Measurements from ENCODE around the gene GFI1. TPM values are rescaled to one million over a fixed set of nuclear protein-coding genes. Genes with fewer than 3 reads are reported as not detected.

GFI1 gene
- total and polyA plus RNA-seq, 2 of the 8 experiments (the other 6 are each of a cell fraction or from before 2014, with no cell fraction given): 0.08 to 0.17 TPM

DNA sequence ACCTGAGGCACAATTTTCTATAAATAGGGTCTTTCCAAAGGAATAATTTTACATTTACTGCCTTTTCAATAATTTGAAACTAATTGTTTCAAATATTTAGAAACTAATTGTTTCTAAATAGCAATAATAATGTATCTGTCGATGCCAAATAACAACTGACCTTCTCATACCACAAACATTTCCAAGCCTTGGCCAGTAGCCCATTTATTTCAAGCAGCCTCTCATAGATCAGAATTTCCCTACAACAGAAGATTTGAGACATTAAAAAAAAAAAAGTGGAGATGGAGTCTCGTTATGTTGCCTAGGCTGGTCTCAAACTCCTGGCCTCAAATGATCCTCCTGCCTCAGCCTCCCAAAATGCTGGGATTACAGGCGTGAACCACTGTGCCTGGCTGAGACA is 2.1 kb upstream of the GFI1 start (continued):
- TF ChIP-seq, protein P1, sequence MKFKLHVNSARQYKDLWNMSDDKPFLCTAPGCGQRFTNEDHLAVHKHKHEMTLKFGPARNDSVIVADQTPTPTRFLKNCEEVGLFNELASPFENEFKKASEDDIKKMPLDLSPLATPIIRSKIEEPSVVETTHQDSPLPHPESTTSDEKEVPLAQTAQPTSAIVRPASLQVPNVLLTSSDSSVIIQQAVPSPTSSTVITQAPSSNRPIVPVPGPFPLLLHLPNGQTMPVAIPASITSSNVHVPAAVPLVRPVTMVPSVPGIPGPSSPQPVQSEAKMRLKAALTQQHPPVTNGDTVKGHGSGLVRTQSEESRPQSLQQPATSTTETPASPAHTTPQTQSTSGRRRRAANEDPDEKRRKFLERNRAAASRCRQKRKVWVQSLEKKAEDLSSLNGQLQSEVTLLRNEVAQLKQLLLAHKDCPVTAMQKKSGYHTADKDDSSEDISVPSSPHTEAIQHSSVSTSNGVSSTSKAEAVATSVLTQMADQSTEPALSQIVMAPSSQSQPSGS (IDR thresholded peaks at IDR 0.05; ENCODE audit: low read length): no peak

All from H1 (cell line).